Activated B cell treated with CpG ODN at 0.5 μM for 24 hours (primary cell): ENCODE data around the gene CARD6. TPM values are rescaled to one million over a fixed set of nuclear protein-coding genes. Genes with fewer than 3 reads are reported as not detected.

Experiments
- ATAC-seq: fragments of 200-7000 bp; cut with Tn5 transposase; one replicate; pipeline ENCODE4 v1.10.0; 2021; ENCODE audit warnings: low read depth, mild to moderate bottlenecking, moderate library complexity
- CTCF ChIA-PET: fragments of 350-600 bp; sonication (Branson Sonifier 250); formaldehyde crosslinking; loops from one replicate; lab custom pipeline; 2021; ENCODE audit warnings: antibody characterized with exemption; lab: Charles Lee
- POLR2A ChIA-PET: fragments of 350-600 bp; sonication (Branson Sonifier 250); formaldehyde crosslinking; loops from one replicate; lab custom pipeline; 2021; ENCODE audit warnings: antibody characterized with exemption; lab: Charles Lee
- DNase-seq: peaks from one replicate; pipeline ENCODE4 v3.0.0; 2022
- H3K27ac Mint-ChIP-seq: one replicate; pipeline ENCODE4 v1.8.0; 2020; ENCODE audit warnings: mixed read lengths
- H3K27me3 Mint-ChIP-seq: one replicate; pipeline ENCODE4 v1.8.0; 2021; ENCODE audit warnings: mixed read lengths
- H3K36me3 Mint-ChIP-seq: one replicate; pipeline ENCODE4 v1.8.0; 2021; ENCODE audit warnings: low read depth, mixed read lengths
- H3K4me1 Mint-ChIP-seq: one replicate; pipeline ENCODE4 v1.8.0; 2021; ENCODE audit warnings: mixed read lengths
- H3K4me3 Mint-ChIP-seq: one replicate; pipeline ENCODE4 v1.8.0; 2020; ENCODE audit warnings: mild to moderate bottlenecking, mixed read lengths
- H3K9me3 Mint-ChIP-seq: one replicate; pipeline ENCODE4 v1.8.0; 2020; ENCODE audit warnings: mixed read lengths
- intact Hi-C: fragments of 100-400 bp; cut with micrococcal nuclease; formaldehyde crosslinking; loops from one replicate; pipeline ENCODE4 v1.15.1; 2024
- total RNA-seq: library from RNA; stranded (reverse); gene quantifications from 2 replicates; pipeline ENCODE4 v1.2.3, GENCODE V29; 2022
- TF ChIP-seq, protein P1 (sequence below): fragments of 200-600 bp; IDR thresholded peaks from one replicate; pipeline ENCODE4 v1.8.0; 2022; ENCODE audit warnings: antibody characterized with exemption, mild to moderate bottlenecking

CARD6 gene
- total RNA-seq, 1 donor from 2014 or later: 4.3 TPM

DNA sequence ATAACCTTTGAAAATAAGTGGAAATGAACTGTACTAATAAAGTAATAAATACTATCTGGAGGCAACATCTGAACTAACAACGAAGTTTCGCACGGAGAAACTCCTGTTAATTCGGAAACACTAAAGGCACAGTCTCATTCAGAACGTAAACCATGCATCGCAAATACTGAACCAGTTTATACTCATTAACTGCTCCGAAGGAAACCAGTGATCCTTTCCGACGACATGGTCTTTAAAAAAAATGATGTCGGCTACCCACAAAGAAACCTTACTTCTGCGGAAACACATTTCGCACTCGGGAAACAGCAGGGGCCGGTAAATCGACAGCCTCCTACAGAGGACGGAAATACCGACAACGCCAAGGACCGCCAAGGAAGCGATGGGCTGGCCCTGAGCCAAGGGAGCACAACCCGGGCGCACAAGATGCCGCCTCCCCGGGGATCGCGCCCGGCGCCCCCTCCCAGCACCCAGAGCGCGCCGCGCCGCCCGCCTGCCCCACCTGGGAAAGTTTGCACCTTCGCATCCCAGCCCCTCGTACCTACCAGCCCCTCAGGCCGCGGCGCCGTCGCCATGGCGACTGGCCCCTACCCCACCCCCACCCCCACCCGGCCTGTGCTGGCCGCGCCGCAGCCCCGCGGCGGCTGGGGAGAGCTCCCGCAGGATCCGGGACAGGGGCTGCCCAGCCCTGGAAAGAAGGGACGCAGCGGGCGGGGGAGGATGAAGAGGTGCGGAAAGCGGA is 43.7 kb upstream of the CARD6 start:
- peaks cover 44% of the 10 kb centered on the region for H3K4me1 Mint-ChIP-seq
- no peaks in the 10 kb centered on the region for H3K9me3 Mint-ChIP-seq
- ATAC-seq (peak; percentile 22), DNase-seq (peak; percentile 66)
- CTCF ChIA-PET: interaction anchor here (0.5 kb wide), 1 partner anchor 318 kb away, joined by 4 read pairs; no protein-coding TSS in a partner anchor
- H3K36me3 Mint-ChIP-seq: peaks cover 16% of the 10 kb centered on the region
- H3K27ac Mint-ChIP-seq: peak overlapping the region; percentile 93
- no peaks in the 10 kb centered on the region for H3K27me3 Mint-ChIP-seq
- POLR2A ChIA-PET: interaction anchor here (0.7 to 1.6 kb wide), 7 partner anchors 10 to 1102 kb away, joined by 3 to 6 read pairs (median 3); partner anchors contain the start of gene RPL37
- TF ChIP-seq, protein P1, sequence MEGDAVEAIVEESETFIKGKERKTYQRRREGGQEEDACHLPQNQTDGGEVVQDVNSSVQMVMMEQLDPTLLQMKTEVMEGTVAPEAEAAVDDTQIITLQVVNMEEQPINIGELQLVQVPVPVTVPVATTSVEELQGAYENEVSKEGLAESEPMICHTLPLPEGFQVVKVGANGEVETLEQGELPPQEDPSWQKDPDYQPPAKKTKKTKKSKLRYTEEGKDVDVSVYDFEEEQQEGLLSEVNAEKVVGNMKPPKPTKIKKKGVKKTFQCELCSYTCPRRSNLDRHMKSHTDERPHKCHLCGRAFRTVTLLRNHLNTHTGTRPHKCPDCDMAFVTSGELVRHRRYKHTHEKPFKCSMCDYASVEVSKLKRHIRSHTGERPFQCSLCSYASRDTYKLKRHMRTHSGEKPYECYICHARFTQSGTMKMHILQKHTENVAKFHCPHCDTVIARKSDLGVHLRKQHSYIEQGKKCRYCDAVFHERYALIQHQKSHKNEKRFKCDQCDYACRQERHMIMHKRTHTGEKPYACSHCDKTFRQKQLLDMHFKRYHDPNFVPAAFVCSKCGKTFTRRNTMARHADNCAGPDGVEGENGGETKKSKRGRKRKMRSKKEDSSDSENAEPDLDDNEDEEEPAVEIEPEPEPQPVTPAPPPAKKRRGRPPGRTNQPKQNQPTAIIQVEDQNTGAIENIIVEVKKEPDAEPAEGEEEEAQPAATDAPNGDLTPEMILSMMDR: no peak
- H3K4me3 Mint-ChIP-seq: peak overlapping the region; percentile 91
- intact Hi-C loops: loop anchor here (1.0 to 2.0 kb wide), 5 partner anchors 8 to 1724 kb away; partner anchors contain the start of genes RPL37 and TTC33

DNA sequence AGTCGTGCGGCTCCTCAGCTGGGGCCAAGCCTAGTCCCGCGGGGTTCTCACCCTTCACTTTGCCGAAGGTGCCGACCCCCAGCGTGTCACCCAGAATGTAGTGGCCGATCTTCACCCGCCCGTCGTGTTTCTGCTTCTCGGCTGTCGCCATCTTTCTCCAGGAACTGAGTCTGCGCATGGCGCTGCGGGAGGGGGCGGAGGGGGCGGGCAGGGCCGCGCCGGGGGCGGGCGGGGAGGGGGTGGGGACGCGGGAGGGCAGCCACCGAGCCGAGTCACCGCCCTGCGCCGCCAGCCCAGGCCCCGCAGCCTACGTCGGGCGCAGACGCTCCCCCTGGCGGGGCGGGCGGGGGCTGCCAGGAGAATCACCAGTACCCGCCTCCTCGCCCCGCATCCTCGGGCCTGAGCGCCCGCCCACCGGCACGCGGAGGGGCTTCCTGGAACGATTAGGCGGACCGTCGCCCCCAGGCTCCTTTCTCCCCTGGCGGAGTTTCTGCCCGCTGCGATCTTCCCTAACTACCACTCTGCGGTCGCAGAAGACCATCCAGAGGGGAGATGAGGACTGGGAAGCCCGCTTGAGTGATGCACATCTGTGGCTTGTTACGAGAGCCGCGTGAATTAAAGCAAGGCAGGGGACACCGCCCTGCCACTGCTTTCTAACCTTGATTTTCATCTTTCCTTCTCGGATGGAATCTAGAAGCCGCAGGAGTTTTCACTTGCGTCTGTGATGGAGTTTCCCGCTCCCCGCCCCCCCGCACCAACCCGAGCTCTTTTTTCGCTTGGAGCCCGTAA is 43.0 kb upstream of the CARD6 start, which contains the start of gene PRKAA1:
TSS of gene PRKAA1 (minus strand) at position 363 of the 789 bp plus-strand sequence. CDS start at position 178, 185 bp downstream.
- Mint-ChIP-seq H3K27ac (peak within 1 kb of the TSS; percentile 93), H3K4me1 (peaks cover 42% of the 10 kb centered on the region), H3K4me3 (peak within 1 kb of the TSS; percentile 91), H3K27me3 (no peaks in the 10 kb centered on the region), H3K9me3 (no peaks in the 10 kb centered on the region), H3K36me3 (peaks cover 16% of the 10 kb centered on the region)
- ChIA-PET POLR2A (interaction anchor here (0.6 to 1.6 kb wide), 10 partner anchors 10 to 1103 kb away, joined by 3 to 7 read pairs (median 4); partner anchors contain the start of gene CARD6), CTCF (interaction anchor here (0.5 to 1.1 kb wide), 2 partner anchors 35 to 317 kb away, joined by 4 read pairs; no protein-coding TSS in a partner anchor)
- TF ChIP-seq, protein P1: no peak
- intact Hi-C loops: loop anchor here (1.0 kb wide), 3 partner anchors 37 to 1725 kb away; partner anchors contain the start of genes RPL37 and TTC33
- ATAC-seq (peak; percentile 96), DNase-seq (peak; percentile 93)

DNA sequence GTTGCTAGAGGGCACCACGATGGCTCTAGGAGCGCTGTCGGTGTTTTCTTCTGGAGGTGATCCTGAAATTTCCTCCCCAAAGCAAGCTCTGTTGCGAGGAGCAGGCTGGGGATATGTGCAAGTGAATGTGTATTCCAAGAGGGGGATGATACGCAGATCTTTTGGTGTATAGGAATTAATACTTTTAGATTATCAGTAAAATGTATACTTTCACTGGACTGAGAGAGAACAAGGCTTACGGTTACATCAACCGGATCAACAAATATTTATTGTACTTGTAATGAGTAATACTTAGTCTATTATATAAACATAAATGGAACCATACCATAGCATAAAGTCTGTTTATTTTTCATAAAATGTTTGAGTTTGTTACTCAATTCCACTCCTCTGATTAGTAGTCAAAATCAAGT is 42.4 kb upstream of the CARD6 start:
- intact Hi-C loops: loop anchor here (1.0 kb wide), 3 partner anchors 36 to 1726 kb away; partner anchors contain the start of genes RPL37 and TTC33
- TF ChIP-seq, protein P1: no peak
- Mint-ChIP-seq H3K4me1 (peaks cover 38% of the 10 kb centered on the region), H3K27ac (peak overlapping the region; percentile 89), H3K36me3 (peaks cover 16% of the 10 kb centered on the region), H3K27me3 (no peaks in the 10 kb centered on the region), H3K4me3 (peak overlapping the region; percentile 91), H3K9me3 (no peaks in the 10 kb centered on the region)
- ChIA-PET CTCF (interaction anchor here (1.1 kb wide), 1 partner anchor 34 kb away, joined by 4 read pairs; no protein-coding TSS in a partner anchor), POLR2A (interaction anchor here (0.6 to 1.3 kb wide), 6 partner anchors 9 to 115 kb away, joined by 3 to 7 read pairs (median 5); partner anchors contain the start of gene CARD6)
- DNase-seq: no peak
- ATAC-seq: no peak

DNA sequence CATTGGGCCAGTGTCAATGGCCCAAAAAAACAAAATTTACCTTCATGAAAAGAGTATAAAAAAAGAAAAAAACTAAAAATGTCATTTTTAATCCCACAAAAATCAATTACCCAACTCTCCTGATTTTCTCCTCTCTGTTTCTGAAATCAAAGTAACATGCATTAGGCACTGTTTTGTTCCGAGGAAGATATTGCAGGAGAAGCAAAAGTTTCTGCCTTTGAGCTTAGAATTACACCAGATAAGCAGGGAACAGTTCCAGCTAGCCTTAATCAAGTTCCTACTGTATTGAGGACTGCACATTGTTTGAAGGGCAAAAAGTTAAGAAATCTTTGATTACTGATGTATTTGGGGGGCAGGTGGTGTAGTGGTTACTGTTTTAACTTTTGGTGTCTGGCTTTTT is 41.9 kb upstream of the CARD6 start:
- TF ChIP-seq, protein P1: no peak
- Mint-ChIP-seq H3K9me3 (no peaks in the 10 kb centered on the region), H3K4me3 (peak overlapping the region; percentile 91), H3K27ac (no peak overlapping the region), H3K27me3 (no peaks in the 10 kb centered on the region), H3K4me1 (peaks cover 36% of the 10 kb centered on the region), H3K36me3 (peaks cover 15% of the 10 kb centered on the region)
- intact Hi-C loops: no loop called here
- DNase-seq (no peak), ATAC-seq (no peak)
- ChIA-PET CTCF (interaction anchor here (1.1 kb wide), 1 partner anchor 34 kb away, joined by 4 read pairs; no protein-coding TSS in a partner anchor), POLR2A (interaction anchor here (0.6 to 1.0 kb wide), 5 partner anchors 8 to 42 kb away, joined by 3 to 7 read pairs (median 5); partner anchors contain the start of gene CARD6)
